Measurements from ENCODE around the gene CEP83.

DNA sequence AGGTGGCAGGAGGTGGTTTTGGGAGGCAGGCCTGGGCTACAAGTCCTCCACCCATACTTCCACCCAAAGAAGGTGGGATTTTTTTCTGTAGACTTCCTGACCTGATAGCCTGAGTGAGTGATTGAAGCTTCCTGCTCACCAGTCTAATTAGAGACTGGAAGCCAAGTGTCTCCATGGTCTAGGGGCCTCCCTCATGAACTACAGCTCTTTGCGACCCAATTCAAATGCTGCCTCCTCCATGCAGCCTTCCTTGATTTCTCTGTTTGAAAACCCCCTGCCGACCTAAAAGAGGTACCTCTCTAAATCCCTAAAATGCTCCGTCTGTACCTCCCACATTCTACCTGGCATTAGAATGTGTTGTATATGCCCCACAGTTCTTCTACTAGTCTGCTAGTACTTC, 186.4 kb downstream of the CEP83 start:
- TF ChIP-seq YY1 (IDR thresholded peaks at IDR 0.05; ENCODE audit: insufficient read depth, insufficient read length) (no peak), ZNF274 (IDR thresholded peaks at IDR 0.05; ENCODE audit: low read depth, low read length) (no peak)
